Right renal cortex interstitium (tissue), 3 donors: ENCODE data around the gene PCDHGA1. TPM values are rescaled to one million over a fixed set of nuclear protein-coding genes. Genes with fewer than 3 reads are reported as not detected.

ENCODE experiments used
- DNase-seq, 3 donors: peaks; one replicate each; pipeline ENCODE4 v3.0.0-alpha.2; 2013; ENCODE audit warnings: low read depth in 3 of 3, low spot score in 2 of 3
- polyA plus RNA-seq, 3 donors: library from polyadenylated mRNA; unstranded; fragments of 120-200 nt; gene quantifications; one replicate each; pipeline ENCODE4 v1.2.1, GENCODE V29; 2013; ENCODE audit not compliant: insufficient read length in 3 of 3

Gene PCDHGA1
- polyA plus RNA-seq, 3 donors = 0.78 to 1.2 (median 0.92) TPM

GRCh38 chr5:141488591-141489561 is 158.6 kb downstream of the PCDHGA1 start, which contains the start of gene PCDHGC5:
Gene PCDHGC5, plus strand, starts transcription at chr5:141489081. Its CDS starts 160 bp downstream, at chr5:141489241.
- DNase-seq = no peak

GRCh38 chr5:141489841-141490240 is 159.5 kb downstream of the PCDHGA1 start:
- no peak for DNase-seq

- no peak for DNase-seq
Observed at GRCh38 chr5:141490271-141490670, 160.0 kb downstream of the PCDHGA1 start.

GRCh38 chr5:141490771-141491170 is 160.5 kb downstream of the PCDHGA1 start:
- DNase-seq = no peak

- DNase-seq = no peak
Observed at GRCh38 chr5:141491323-141492167, 161.2 kb downstream of the PCDHGA1 start.

- DNase-seq = no peak
Observed at GRCh38 chr5:141492168-141492885, 162.0 kb downstream of the PCDHGA1 start.

GRCh38 chr5:141493500-141494422 is 163.4 kb downstream of the PCDHGA1 start:
- no peak for DNase-seq

GRCh38 chr5:141494761-141495452 is 164.6 kb downstream of the PCDHGA1 start:
- DNase-seq = no peak

GRCh38 chr5:141495453-141495811 is 165.1 kb downstream of the PCDHGA1 start:
- no peak for DNase-seq

GRCh38 chr5:141496038-141496437 is 165.7 kb downstream of the PCDHGA1 start:
- DNase-seq = no peak

GRCh38 chr5:141501761-141502160 is 171.4 kb downstream of the PCDHGA1 start:
- no peak for DNase-seq

- no peak for DNase-seq
Observed at GRCh38 chr5:141503681-141504080, 173.4 kb downstream of the PCDHGA1 start.

GRCh38 chr5:141504216-141504615 is 173.9 kb downstream of the PCDHGA1 start:
- DNase-seq = no peak

- no peak for DNase-seq
Observed at GRCh38 chr5:141506381-141507155, 176.3 kb downstream of the PCDHGA1 start.

GRCh38 chr5:141507387-141508091 is 177.2 kb downstream of the PCDHGA1 start:
- no peak for DNase-seq

GRCh38 chr5:141508440-141508797 is 178.1 kb downstream of the PCDHGA1 start:
- no peak for DNase-seq

- no peak for DNase-seq
Observed at GRCh38 chr5:141508798-141509611, 178.7 kb downstream of the PCDHGA1 start.
